ENCODE data around the gene BMP8A. TPM values are rescaled to one million over a fixed set of nuclear protein-coding genes. Genes with fewer than 3 reads are reported as not detected.
A peak's percentile ranks its signal among the peaks of the same experiment; 100 is the strongest.
"Not testable (repeated sequence)": the region's sequence is repeated elsewhere in the genome, so short reads cannot be mapped to it uniquely, and the experiment has no call there.

Gene BMP8A
- total and polyA plus RNA-seq, 7 experiments from 2014 or later: 0.12 to 0.19 TPM; not detected in 5

DNA sequence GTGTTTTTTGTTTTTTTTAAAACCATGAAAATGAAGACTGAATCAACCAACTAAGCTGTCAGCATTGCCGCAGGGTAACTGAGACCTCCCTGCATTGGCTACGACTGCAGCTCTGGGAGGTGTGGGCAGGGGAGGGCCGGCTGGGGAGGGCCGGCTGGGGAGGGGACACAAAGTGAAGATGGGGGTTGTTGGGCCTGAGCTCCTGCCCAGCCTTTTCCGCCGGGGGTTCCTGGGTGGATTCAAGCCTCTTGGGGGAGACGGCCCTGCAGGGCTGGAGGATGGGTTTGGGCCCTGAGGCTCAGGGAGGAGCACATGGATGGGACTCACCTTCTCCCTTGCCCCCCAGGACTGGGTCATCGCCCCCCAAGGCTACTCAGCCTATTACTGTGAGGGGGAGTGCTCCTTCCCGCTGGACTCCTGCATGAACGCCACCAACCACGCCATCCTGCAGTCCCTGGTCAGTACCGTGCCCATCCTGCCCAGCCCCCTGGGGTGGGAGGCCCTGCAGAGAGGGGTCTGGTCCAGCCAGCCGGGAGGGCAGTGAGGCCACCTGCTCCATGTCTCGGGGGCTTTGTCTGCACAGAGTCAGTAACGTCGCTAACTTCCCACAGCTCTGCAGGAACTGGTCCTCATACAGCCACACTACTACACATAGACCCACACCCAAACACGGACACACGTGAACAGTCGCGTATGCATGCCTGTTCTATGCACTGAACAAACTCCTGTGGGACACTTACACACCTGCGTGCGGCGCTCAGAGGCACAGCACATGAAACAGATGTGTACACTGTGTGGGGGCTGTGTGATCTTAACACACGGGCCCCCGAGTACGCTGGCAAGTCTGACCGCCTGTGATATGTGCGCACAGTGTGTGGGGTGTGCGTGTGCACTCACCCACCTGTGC lies 31.5 kb downstream of the BMP8A start:
- Histone ChIP-seq H3K27me3 (ENCODE audit: control insufficient read depth in 2 of 2, insufficient read depth in 2 of 2, low read length in 2 of 2) (no peaks in the 10 kb centered on the region), H3K9me3 (ENCODE audit: control insufficient read depth in 2 of 3, low read length in 3 of 3) (no peaks in the 10 kb centered on the region), H3K27ac (ENCODE audit: low read depth, low read length) (no peak overlapping the region), H3K4me3 (ENCODE audit: low read length) (no peak overlapping the region), H3K36me3 (ENCODE audit: control insufficient read depth in 2 of 3, insufficient read depth in 3 of 3, low read length in 3 of 3) (peaks cover 0 to 24% (median 0%) of the 10 kb centered on the region in 3 experiments), H3K4me1 (ENCODE audit: control insufficient read depth in 2 of 2, insufficient read depth in 2 of 2, low read length in 2 of 2) (peaks cover 0 to 4% of the 10 kb centered on the region in 2 donors)
- Mint-ChIP-seq H3K36me3 (peaks cover 0 to 7% (median 0%) of the 10 kb centered on the region in 5 donors), H3K27me3 (no peaks in the 10 kb centered on the region), H3K4me3 (no peak overlapping the region), H3K4me1 (peaks cover 0 to 7% (median 0%) of the 10 kb centered on the region in 7 donors), H3K9me3 (no peaks in the 10 kb centered on the region), H3K27ac (no peak overlapping the region)
- ATAC-seq: no peak
- ChIA-PET POLR2A (no interaction called here), CTCF (no interaction called here)
- intact Hi-C loops (cut with micrococcal nuclease): no loop called here
- DNase-seq: no peak

DNA sequence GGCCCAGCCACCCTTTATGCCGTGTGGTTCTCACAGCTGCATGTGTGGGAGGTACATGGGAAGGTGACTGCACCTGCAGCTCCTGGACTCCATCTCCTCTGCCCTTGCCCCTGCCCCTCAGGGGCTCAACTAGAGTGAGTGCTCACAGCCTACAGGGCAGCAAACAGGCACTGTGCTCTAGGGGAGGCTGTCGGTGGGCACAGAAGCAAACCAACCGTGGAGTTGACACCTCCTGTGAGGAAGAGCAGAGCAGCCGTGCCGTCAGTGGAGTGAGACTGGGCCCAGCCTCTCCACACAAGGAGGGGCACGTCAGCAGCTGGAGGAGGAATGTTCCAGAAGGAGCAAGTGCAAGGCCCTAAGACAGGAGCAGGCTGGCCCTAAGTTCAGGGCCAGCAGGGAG lies 32.7 kb downstream of the BMP8A start:
- H3K36me3 Mint-ChIP-seq: peaks cover 0 to 10% (median 0%) of the 10 kb centered on the region in 5 donors
- intact Hi-C loops (cut with micrococcal nuclease): no loop called here
- Histone ChIP-seq H3K27ac (ENCODE audit: low read depth, low read length) (no peak overlapping the region), H3K4me3 (ENCODE audit: low read length) (no peak overlapping the region), H3K27me3 (ENCODE audit: control insufficient read depth in 2 of 2, insufficient read depth in 2 of 2, low read length in 2 of 2) (no peaks in the 10 kb centered on the region), H3K9me3 (ENCODE audit: control insufficient read depth in 2 of 3, low read length in 3 of 3) (no peaks in the 10 kb centered on the region), H3K36me3 (ENCODE audit: control insufficient read depth in 2 of 3, insufficient read depth in 3 of 3, low read length in 3 of 3) (peaks cover 0 to 33% (median 0%) of the 10 kb centered on the region in 3 experiments), H3K4me1 (ENCODE audit: control insufficient read depth in 2 of 2, insufficient read depth in 2 of 2, low read length in 2 of 2) (peaks cover 0 to 4% of the 10 kb centered on the region in 2 donors)
- H3K27ac Mint-ChIP-seq: peak overlapping the region in 2 of 9 donors; percentile 30 to 40
- peaks cover 0 to 7% (median 0%) of the 10 kb centered on the region in 7 donors for H3K4me1 Mint-ChIP-seq
- no peak for DNase-seq
- no peaks in the 10 kb centered on the region for H3K27me3 Mint-ChIP-seq
- no peak overlapping the region for H3K4me3 Mint-ChIP-seq
- CTCF ChIA-PET: no interaction called here
- H3K9me3 Mint-ChIP-seq: no peaks in the 10 kb centered on the region
- POLR2A ChIA-PET: no interaction called here
- no peak for ATAC-seq

DNA sequence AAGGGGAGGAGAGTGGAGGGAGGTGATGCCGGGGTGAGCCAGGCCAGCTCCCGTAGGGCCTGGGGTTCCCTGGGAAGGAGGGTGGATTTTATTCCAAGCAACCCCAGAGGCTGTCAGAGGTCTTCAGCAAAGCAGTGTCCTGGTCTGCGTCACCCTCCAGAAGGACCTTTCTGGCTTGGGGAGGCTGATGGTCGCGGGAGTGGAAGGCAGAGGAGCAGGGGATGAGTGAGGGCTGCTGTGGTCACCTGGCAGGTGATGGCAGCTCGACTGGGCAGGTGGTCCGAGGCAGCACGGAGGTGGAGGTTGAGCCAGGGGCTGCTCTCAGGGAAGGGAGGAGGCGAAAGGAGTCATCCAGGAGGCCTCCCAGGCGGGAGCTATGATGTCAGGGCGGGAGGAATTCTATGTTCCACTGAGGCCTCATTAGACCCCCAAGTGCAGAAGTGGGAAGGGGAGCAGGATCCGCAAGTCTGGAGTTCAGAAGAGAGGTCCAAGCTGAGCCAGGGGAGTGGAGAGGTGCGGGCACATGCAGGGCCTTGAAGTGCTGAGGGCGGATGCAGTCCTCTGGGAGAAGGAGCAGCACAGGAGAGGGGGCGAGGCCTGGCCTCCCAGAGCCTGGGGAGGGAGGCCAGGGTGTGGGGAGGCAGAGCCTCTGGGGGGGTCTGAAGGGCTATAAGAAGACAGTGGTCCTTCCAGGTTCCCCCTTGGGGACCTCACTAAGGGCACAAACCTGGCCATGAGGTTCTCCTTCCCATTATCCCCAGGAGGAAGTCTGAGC lies 33.3 kb downstream of the BMP8A start:
- no peaks in the 10 kb centered on the region for H3K27me3 Mint-ChIP-seq
- peak overlapping the region in 3 of 9 donors; percentile 18 to 59 (median 40) for H3K27ac Mint-ChIP-seq
- H3K4me3 ChIP-seq (ENCODE audit: low read length): no peak overlapping the region
- intact Hi-C loops (cut with micrococcal nuclease): no loop called here
- ChIA-PET POLR2A (no interaction called here), CTCF (no interaction called here)
- H3K27me3 ChIP-seq (ENCODE audit: control insufficient read depth in 2 of 2, insufficient read depth in 2 of 2, low read length in 2 of 2): no peaks in the 10 kb centered on the region
- no peak overlapping the region for H3K27ac ChIP-seq (ENCODE audit: low read depth, low read length)
- no peaks in the 10 kb centered on the region for H3K9me3 ChIP-seq (ENCODE audit: control insufficient read depth in 2 of 3, low read length in 3 of 3)
- no peak overlapping the region for H3K4me3 Mint-ChIP-seq
- peaks cover 0 to 15% (median 5%) of the 10 kb centered on the region in 5 donors for H3K36me3 Mint-ChIP-seq
- H3K36me3 ChIP-seq (ENCODE audit: control insufficient read depth in 2 of 3, insufficient read depth in 3 of 3, low read length in 3 of 3): peaks cover 0 to 35% (median 0%) of the 10 kb centered on the region in 3 experiments
- peaks cover 0 to 7% (median 0%) of the 10 kb centered on the region in 7 donors for H3K4me1 Mint-ChIP-seq
- no peak for DNase-seq
- no peak for ATAC-seq
- H3K4me1 ChIP-seq (ENCODE audit: control insufficient read depth in 2 of 2, insufficient read depth in 2 of 2, low read length in 2 of 2): peaks cover 0 to 4% of the 10 kb centered on the region in 2 donors
- no peaks in the 10 kb centered on the region for H3K9me3 Mint-ChIP-seq

DNA sequence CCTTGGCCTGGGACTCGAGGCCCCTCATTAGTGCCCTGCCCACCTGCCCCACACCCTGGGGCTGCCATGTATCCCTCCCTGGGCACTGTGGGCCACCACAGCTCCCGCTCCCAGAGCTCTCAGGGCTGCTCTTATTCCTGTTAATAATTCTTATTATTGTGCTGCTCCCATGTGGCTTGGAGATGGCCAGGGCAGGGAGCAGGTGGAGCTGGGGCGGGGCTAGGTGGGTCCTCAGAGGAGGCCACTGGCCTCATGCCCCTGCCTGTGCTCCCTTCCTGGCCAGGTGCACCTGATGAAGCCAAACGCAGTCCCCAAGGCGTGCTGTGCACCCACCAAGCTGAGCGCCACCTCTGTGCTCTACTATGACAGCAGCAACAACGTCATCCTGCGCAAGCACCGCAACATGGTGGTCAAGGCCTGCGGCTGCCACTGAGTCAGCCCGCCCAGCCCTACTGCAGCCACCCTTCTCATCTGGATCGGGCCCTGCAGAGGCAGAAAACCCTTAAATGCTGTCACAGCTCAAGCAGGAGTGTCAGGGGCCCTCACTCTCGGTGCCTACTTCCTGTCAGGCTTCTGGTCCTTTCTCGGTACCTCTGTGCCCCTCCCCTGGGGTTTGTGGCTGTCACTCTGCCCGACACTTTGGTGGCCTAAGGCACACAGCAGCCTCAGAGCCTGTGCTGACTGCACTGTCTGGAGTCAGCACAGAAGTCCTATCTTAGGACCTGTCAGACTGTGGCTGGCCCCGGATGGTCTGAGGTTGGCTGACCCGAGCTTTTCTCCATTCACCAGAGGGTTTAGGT lies 34.1 kb downstream of the BMP8A start:
- H3K9me3 ChIP-seq (ENCODE audit: control insufficient read depth in 2 of 3, low read length in 3 of 3): no peaks in the 10 kb centered on the region
- H3K36me3 Mint-ChIP-seq: peaks cover 0 to 17% (median 6%) of the 10 kb centered on the region in 5 donors
- H3K27me3 Mint-ChIP-seq: no peaks in the 10 kb centered on the region
- intact Hi-C loops (cut with micrococcal nuclease): no loop called here
- H3K4me1 ChIP-seq (ENCODE audit: control insufficient read depth in 2 of 2, insufficient read depth in 2 of 2, low read length in 2 of 2): peaks cover 0 to 4% of the 10 kb centered on the region in 2 donors
- H3K4me3 Mint-ChIP-seq: no peak overlapping the region
- H3K4me1 Mint-ChIP-seq: peaks cover 0 to 7% (median 0%) of the 10 kb centered on the region in 7 donors
- ChIA-PET CTCF (interaction anchor here (0.7 kb wide), 1 partner anchor 147 kb away, joined by 3 read pairs; no protein-coding TSS in a partner anchor), POLR2A (no interaction called here)
- H3K4me3 ChIP-seq (ENCODE audit: low read length): no peak overlapping the region
- no peaks in the 10 kb centered on the region for H3K27me3 ChIP-seq (ENCODE audit: control insufficient read depth in 2 of 2, insufficient read depth in 2 of 2, low read length in 2 of 2)
- ATAC-seq: peak; percentile 86
- H3K27ac Mint-ChIP-seq: peak overlapping the region in 2 of 9 donors; percentile 12 to 18
- peaks cover 0 to 35% (median 0%) of the 10 kb centered on the region in 3 experiments for H3K36me3 ChIP-seq (ENCODE audit: control insufficient read depth in 2 of 3, insufficient read depth in 3 of 3, low read length in 3 of 3)
- no peak overlapping the region for H3K27ac ChIP-seq (ENCODE audit: low read depth, low read length)
- no peak for DNase-seq
- no peaks in the 10 kb centered on the region for H3K9me3 Mint-ChIP-seq

DNA sequence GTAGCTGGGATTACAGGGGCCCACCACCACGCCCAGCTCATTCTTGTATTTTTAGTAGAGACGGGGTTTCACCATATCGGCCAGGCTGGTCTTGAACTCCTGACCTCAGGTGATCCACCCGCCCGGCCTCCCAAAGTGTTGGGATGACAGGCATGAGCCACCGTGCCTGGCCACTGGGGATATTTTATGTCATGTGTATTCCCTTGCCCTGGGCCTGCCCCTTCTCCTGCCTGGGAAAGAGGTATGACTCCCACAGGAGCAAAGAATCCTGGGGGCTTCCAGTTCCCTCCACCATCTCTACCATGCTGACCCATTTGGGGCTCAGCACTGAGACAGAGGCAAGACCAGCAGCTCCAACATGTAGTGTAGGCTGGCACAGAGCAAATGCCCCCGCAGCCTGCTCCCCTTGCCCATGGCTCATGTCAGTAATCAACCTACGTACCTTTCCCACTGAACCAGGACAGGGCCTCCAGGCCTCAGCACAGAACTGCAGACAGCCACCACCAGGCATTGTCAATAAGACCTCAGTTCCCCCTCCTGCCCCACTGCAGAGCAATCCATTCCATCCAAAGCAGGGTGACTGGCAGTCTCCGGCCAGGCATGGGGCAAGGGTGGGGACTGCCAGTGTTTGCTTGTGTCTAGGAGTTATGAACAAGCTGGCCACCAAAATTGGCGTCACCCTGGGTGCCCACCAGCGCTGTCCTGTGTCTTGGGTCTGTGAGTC lies 35.2 kb downstream of the BMP8A start:
- Histone ChIP-seq H3K27me3 (ENCODE audit: control insufficient read depth in 2 of 2, insufficient read depth in 2 of 2, low read length in 2 of 2) (no peaks in the 10 kb centered on the region), H3K27ac (ENCODE audit: low read depth, low read length) (no peak overlapping the region), H3K4me1 (ENCODE audit: control insufficient read depth in 2 of 2, insufficient read depth in 2 of 2, low read length in 2 of 2) (peaks cover 0 to 4% of the 10 kb centered on the region in 2 donors), H3K9me3 (ENCODE audit: control insufficient read depth in 2 of 3, low read length in 3 of 3) (no peaks in the 10 kb centered on the region), H3K4me3 (ENCODE audit: low read length) (no peak overlapping the region), H3K36me3 (ENCODE audit: control insufficient read depth in 2 of 3, insufficient read depth in 3 of 3, low read length in 3 of 3) (peaks cover 0 to 44% (median 0%) of the 10 kb centered on the region in 3 experiments)
- Mint-ChIP-seq H3K27ac (no peak overlapping the region), H3K27me3 (no peaks in the 10 kb centered on the region), H3K4me1 (peaks cover 0 to 7% (median 0%) of the 10 kb centered on the region in 7 donors), H3K4me3 (no peak overlapping the region), H3K36me3 (peaks cover 0 to 24% (median 10%) of the 10 kb centered on the region in 5 donors), H3K9me3 (no peaks in the 10 kb centered on the region)
- POLR2A ChIA-PET: no interaction called here
- ATAC-seq (no peak), DNase-seq (no peak)
- CTCF ChIA-PET: no interaction called here
- intact Hi-C loops (cut with micrococcal nuclease): no loop called here

DNA sequence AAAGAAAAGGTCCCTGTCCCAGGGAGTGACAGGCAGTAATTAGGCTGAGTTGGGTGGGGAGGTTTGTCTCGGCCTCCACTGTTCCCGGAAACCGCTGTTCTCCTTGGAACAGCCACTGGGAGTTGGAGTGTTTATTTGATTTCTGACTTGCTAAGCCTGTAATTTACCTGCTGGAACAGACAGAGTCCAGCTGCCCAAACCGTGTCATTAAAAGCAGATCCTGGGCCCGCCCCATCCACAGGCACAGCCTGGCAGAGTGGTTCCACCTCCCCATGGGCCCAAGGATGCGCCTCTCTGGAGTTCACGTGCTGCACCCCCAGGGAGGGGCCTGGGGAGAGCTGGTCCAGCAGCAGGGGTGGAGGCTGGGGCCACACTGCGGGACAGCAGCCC lies 35.7 kb downstream of the BMP8A start:
- peaks cover 0 to 48% (median 0%) of the 10 kb centered on the region in 3 experiments for H3K36me3 ChIP-seq (ENCODE audit: control insufficient read depth in 2 of 3, insufficient read depth in 3 of 3, low read length in 3 of 3)
- ATAC-seq; H3K9me3 Mint-ChIP-seq; H3K4me1 Mint-ChIP-seq; H3K9me3 ChIP-seq (ENCODE audit: control insufficient read depth in 2 of 3, low read length in 3 of 3); H3K4me1 ChIP-seq (ENCODE audit: control insufficient read depth in 2 of 2, insufficient read depth in 2 of 2, low read length in 2 of 2); CTCF ChIA-PET; H3K27ac Mint-ChIP-seq; DNase-seq; H3K27me3 ChIP-seq (ENCODE audit: control insufficient read depth in 2 of 2, insufficient read depth in 2 of 2, low read length in 2 of 2); POLR2A ChIA-PET; intact Hi-C loops (cut with micrococcal nuclease); H3K4me3 ChIP-seq (ENCODE audit: low read length); H3K27ac ChIP-seq (ENCODE audit: low read depth, low read length); H3K4me3 Mint-ChIP-seq; H3K27me3 Mint-ChIP-seq: not testable (repeated sequence)
- H3K36me3 Mint-ChIP-seq: peaks cover 0 to 29% (median 14%) of the 10 kb centered on the region in 5 donors
